HG03159 (cell line): Measurements from ENCODE around the gene GCHFR.

ENCODE experiments used
- ATAC-seq: cut with Tn5 transposase; IDR thresholded peaks from one replicate; pipeline ENCODE4 v1.9.1; 2021; ENCODE audit warnings: mild to moderate bottlenecking, moderate library complexity; ENCODE audit not compliant: unreplicated experiment

The GCHFR gene

DNA sequence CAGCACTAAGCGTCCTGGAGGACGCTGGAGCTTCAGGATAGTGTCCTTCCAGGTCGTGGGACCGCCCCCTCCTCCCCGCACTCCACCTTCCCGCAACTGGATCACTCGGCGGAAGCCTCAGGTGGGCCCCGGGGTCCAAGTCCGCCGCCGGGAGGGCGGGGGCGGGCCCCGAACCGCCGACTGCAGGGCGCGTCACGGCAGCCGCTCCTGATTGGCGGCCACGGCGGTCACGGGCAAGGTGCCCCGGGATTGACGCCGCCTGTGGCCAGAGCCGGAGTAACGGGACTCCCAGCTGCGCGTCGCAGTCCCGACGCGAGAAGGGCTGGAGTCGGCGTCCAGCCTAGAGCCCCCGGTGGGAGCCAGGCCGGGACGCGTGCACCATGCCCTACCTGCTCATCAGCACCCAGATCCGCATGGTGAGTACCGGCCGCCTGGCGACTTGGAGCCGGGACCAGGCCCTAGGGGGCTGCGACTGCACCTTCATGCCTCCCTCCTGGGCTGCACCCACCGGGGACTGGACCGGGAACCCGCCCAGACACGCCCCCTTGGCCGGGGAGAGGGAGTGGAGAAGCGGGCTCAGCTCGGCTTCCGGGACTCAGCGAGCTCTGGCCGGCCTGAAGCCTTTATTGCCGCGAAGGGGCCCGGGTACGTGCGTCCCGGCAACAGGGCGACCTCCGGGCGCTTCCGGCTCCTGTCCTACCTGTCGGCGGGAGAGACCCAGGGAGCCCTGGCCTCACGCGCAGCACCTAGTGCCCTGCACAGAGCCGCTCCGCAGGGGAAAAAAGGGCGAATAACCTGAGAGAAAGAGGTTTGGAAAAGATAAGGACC is at the start of gene GCHFR:
TSS of gene GCHFR (plus strand) at position 268 of the 828 bp plus-strand sequence. CDS start at position 381, 113 bp downstream.
- peak; percentile 44 for ATAC-seq

DNA sequence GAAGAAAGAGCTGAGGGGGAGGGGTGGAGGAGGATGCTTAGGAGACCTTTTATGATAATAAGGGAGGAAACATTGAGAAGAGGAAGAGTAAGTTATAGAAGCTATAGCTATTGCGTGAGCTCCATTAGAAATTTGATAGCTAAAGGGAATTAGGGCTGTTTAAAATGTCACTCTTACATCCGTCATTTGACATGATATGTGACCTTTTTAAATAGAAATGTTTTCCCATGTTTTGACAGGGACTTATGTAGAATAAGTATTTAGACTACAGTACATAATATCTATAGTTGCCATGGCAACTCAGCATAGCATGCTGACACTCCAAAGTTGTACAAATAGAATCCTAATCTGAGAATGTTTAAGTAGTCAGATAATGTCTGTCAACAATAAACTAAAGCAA is 49.7 kb upstream of the GCHFR start:
- no peak for ATAC-seq

DNA sequence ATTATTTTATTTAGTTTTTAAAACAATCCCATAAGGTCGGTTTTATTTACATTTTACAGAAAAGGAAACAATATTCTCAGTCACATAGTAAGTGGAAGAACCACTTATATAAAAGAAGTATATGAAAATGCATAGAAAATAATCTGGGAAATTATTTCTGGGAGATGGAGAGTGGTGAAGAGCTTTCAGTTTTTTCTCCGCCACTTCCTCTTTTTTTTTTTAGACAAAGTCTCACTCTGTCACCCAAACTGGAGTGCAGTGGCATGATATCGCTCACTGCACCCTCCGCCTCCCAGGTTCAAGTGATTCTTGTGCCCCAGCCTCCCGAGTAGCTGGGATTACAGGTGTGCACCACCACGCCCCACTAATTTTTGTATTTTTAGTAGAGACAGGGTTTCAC is 47.7 kb upstream of the GCHFR start:
- ATAC-seq = no peak

DNA sequence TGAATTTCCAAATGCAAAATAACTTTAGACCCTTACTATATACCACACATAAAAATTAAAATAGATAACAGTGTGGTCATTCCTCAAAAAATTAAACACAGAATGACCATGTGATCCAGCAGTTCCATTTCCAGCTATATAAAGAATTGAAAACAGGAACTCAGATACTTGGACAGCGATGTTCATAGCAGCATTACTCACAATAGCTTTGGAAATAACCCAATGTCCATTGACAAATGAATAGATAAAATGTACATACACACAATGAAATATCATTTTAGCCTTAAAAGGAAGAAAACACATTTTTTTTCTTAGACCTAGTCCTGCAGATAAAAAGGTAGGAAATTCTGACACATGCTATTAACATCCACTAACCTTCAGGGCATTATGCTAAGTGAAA is 42.2 kb upstream of the GCHFR start:
- ATAC-seq = no peak

DNA sequence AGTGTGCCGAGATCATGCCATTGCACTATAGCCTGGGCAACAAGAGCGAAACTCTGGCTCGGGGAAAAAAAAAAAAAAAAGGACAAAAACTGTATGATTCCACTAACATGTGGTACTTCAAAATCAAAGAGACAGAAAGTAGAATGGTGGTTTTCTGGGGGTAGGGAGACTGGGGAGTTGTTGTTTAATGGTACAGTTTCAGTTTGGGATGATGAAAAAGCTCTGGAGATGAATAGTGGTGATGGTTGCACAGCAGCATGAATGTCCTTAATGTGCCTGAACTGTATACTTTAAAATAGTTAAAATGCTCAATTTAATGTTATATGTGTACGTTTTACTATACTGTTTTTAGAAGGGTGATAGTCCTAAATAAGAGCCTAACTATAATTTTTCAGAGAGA is 41.5 kb upstream of the GCHFR start:
- no peak for ATAC-seq

DNA sequence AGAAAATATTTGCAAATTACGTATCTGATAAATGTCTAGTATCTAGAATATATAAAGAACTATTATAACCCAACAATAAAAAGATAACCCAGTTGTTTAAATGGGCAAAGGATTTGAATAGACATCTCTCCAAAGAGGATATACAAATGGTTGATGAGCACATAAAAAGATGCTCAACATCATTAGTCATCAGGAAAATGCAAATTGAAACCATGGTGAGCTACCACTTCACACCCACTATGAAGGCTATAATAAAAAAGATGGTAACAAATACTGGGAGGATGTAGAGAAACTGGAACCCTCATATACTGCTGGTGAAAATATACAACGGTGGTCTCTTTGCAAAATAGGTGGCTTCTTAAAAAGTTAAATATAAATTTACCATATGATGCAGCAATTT is 40.9 kb upstream of the GCHFR start:
- ATAC-seq = no peak

DNA sequence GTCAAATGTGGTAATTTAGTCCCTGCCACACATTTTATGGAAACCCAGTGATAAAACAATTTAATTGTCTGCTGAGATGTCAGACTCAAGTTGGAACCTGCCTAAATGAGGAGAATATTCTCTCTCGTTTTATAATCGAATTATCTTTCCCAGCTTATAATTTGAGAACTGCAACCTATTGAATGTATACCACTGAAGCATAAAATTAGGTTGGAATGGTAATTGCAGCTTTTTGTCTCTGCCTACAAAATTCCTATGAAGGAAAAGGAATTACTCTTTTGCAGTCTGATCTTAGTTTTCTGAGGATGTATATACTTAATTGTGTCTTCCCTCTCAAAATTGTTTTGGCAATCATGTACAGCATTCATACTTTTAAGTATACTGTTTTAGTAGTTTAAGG is 39.9 kb upstream of the GCHFR start:
- no peak for ATAC-seq

DNA sequence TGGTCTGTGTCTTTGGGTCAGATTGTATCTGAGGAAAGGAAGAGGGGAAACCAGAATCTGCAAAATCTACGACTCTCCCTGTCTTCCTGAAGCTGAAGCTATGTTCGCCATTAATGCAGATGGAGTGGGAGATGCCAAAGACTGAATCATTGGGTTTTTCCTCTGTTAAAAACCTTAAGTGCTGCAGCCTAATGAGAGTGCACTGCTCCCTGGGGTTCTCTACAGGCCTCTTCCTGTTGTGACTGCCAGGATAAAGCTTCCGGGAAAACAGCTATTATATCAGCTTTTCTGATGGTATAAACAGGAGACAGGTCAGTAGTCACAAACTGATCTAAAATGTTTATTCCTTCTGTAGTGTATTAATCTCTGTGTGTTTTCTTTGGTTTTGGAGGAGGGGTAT is 32.8 kb upstream of the GCHFR start:
- ATAC-seq = no peak

DNA sequence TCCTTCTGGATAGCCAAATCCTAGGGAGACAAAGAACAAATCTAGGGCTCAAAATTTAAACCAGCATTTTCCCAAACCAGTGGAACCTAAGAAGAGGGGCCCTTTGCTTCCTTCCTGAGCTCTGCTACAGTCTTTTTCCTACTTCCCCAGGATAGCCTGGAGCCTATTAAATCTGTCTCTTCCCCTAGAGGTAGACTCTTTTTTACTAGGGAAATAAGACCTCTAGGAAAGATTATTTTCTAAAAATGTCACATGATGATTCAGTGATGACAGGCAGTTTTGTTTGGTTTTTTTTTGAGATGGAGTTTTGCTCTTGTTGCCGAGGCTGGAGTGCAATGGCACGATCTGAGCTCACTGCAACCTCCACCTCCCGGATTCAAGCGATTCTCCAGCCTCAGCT is 27.3 kb upstream of the GCHFR start:
- ATAC-seq = no peak

DNA sequence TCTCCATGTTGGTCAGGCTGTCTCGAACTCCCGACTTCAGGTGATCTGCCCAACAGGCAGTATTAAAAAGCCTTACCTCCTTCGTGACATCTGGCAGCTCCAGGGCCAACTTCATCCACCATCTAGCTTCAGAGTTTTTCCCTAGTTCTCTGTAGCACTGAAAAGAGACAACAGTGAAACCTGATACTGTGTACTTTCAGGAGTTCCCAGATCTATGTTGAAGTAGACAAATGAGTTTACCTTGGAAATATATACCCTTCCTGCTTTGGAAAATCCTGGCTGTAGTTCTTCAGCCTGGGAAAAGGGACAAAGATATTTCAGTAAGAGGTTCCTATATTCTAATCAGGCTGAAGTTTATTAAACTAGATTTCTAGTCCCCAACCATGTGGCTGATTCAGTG is 26.8 kb upstream of the GCHFR start:
- no peak for ATAC-seq

DNA sequence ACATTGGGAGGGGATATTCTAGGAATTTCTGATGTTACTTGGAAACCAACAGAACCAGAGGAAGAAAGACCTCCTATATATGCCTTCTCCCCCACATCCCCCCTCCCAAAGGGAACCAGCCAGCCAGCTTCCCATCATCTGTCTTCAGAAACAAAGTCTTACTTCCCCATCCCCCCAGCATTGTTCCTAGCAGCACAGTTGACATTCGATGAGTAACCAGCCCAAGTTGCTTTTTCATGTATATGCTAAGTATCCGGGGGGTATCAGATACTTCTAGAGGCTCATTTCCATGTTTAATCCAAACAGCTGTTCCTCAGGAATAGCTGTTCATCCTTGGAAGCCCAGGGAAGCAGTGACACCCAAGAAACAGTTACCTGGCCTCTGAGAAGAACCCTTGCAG is 24.8 kb upstream of the GCHFR start:
- no peak for ATAC-seq

DNA sequence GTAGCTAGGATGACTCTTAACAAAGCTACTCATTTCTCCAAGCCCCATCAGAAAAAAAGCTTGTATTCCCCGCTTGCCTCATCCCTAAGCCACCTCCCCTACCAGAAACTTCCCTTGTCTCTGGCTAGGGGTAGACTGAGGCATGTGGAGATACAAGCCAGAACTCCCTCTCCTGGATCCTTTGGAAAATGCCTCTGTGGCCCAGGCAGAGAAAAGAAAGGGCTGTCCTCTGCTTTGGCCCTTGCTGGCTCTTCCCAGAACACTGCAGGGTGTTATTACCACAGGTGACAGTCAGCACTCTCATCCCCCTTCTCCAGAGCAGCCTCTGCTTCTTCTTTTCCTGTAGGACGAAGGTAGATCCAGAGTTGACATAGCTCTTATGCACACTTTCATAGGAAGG is 24.0 kb upstream of the GCHFR start:
- no peak for ATAC-seq

DNA sequence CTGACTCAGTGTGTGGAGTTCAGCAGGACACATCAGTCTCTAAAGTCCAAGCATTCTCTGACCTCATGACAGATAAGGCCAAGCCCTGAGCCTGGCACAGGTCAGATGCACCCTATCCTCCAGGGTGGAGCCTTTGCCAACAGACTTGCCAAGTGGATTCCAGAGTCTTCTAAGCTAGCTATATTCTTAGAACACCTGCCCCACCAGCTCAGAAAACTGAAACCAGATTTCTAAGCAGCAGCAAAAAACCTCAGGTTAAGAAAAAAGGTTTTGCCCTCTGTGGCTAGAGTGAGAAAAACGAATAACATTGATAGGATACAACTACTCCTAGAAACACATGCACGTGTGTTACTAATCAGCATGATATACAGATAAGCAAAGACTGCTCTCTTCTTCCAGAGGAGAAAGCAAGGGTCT is 20.4 kb upstream of the GCHFR start:
- ATAC-seq = no peak

DNA sequence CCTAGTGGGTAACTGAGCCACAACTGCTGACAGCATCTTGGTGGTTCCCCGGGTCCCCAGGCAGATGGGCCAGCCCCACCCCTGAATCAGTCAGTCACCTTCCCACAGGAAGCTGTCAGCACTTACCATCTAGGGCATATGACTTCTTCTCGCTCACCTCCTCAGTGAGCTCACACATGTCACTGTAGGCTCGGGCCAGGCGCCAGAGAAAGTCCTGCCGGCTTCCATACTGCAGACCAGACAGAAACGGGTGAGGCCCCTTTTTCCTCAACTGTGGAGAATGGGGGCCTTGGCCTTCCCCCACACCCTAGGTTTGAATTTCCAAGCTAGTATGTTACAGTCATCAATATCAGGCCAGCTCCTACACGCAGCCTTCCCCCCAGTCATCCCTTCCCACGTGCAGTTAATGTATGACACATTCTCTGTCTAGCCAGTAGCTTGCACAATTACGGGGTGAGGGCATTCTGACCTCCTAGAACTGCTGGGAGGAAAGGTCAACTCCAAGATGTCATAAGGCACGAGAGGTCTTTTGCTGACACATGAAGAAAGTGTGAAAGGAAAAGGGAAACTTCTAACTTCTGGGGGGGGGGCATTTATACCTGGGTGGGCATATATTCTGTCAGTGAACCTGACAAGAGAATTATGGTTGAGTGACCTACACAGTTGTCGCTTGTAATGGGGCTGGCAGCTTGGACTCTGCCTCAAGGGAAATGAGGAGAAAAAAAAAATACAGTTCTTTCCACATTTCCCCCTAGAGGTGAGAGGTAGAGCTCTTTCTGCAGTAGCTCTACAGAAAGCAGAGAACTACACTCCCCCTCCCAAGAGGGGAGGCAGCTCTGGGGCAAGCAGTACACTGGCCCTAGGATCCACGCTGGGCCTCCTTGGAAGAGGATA is 19.7 kb upstream of the GCHFR start:
- no peak for ATAC-seq

DNA sequence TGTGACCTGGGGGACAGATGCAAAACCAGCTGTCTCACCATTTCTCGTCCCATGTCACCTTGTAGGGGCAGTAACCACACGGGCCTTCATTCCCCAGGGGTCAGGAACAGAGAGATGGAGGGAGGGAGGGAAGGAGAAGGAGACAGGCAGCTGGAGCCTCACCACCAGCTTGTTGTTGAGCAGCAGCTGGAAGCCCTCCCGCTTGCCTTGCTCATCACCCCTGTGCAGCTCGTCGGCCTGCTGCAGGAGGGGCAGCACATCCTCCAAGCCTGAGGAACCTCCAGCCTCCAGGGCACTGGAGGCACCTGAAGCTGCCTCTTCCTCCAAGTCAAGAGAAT is 19.1 kb upstream of the GCHFR start:
- no peak for ATAC-seq

DNA sequence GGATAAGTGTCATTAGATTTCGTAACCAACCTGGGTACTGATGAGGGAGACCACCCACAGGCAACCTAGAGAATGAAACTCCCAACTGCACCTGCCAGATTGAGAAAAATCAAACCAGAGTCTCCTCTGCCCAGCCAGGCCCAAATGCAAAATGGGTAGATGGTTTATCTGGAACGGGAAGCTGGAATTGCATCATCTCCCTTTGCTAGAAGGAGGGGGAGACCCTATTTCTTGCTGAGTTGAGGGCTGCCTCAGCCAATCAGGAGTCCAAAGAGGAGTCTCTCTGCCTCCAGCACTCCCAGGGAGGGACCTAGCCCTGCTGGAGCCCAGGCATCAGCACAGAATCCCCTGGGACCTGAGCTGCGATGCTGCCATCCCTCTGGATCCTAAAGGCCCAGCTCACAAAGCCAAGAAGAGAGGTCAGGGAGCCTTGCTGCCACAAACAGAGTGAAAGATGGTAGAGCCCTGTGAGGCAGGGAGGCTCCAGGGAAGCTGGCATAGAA is 16.9 kb upstream of the GCHFR start:
- no peak for ATAC-seq

DNA sequence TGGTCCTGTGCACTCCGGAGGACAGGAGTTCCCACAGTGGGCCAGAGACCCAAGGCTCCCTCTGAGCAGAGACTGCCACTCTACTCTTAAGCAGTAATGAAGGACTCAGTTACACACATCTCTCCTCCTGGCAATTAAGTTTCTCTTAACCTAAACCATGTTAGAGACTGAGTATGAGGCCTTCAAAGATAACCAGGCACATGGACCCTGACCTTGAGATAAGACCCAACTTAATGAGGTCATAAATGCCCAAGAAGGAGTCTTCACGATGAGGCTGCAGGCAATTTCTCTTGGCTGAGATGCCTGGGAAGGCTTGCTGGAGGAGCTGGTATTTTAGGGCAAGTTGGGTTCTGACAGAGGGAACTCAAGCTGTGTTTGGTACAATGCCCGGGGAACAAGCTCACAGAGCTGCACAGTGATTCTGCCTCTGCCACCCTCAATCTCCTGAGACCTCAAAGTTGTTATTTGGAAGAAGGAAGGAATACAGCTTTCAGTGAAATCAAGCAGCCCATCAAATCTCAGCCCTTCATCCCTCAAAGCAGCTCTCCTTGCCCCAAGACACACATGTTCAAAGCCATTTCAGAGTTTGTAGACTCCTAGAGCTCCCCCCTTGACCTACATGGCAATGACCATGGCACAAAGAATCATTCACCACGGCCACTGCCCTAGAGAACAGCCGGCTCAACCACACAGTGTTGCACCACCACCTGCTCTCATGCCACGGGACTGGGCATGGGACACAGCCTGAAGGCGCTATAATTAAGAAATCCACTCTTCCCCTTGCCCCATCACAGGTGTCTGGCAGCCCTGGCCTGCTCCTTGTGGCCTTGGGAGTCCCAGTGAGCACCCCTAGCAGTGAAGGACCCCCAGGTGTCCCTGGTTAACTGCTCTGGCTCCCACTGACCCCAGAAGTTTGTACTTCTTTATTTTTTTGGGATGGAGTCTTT is 15.9 kb upstream of the GCHFR start:
- no peak for ATAC-seq

DNA sequence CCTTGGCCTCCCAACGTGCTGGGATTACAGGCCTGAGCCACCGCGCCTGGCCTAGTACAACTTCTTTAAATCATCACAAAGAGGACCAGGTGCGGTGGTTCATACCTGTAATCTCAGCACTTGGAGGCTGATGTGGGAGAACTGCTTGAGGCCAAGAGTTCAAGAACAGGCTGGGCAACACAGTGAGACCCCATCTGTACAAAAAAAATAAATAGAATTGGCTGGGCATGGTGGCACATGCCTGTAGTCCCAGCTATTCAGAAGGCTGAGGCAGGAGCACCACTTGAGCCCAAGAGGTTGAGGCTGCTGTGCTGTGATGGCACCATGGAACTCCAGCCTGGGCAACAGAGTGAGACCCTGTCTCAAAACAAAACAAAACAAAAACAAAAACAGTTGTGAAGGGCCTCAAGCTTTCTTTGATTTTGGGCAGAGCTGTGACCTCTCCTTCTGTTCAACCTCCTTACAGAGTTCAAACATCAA is 14.7 kb upstream of the GCHFR start:
- ATAC-seq = no peak

DNA sequence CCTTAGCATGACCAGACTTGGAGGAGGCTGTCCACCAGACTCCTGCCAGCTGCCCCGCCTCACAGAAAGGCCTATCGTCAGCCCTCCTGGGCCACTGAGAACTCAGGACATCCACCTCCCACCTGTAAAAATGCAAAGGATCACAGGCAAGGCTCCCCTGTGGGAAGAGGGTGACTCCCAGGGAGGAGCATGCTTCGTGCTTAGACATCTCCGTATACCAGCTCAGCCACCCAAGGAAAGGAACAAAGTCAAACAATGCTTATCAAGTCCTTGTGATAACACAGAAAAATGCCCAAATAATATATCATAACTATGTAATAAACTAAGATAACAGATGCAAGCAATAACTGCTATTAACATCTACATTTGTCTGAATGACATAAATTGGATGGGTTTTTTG is 13.0 kb upstream of the GCHFR start:
- ATAC-seq = no peak

DNA sequence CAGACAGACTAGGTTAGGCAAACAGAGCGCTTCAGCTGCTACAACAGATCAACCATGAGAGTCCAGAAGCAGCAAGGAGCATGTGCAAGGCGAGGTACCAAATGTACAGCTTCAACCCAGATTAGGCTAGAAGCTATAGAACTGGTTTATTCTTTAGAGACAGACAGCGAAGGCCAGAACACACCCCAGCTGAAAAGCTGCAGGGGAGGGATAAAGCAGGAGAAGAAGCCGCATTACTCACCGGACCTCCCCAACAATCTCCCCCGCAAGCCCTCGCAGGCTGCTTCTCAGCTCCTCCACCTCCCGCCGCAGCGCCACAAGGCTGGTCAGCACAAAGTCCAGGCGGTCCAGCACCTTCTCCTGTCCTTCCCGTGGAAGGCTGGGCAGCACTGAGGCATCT is 12.1 kb upstream of the GCHFR start:
- no peak for ATAC-seq

DNA sequence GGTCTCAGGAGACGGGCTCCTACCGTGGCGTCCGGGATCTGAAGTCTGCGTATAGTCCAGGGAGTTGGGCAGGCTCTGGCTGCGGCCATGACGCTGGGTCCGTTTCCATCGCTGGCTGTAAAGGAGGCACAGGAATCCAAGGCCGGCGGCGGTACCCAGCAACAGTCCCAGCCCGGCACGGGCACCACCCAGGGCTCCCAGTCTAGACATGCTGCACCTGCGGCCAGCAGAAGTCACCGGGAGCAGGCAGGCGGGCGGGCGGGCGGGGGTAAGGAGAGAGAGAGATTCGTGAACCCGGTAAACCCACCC is 9.3 kb upstream of the GCHFR start:
- no peak for ATAC-seq
